DOHH2 (cell line): Measurements from ENCODE around the gene TEKTIP1.

Experiments
- CTCF ChIP-seq: fragments of 200-600 bp; sonication (generic); IDR thresholded peaks from one replicate; pipeline ENCODE4 v1.5.1; 2014; ENCODE audit warnings: antibody characterized with exemption, mild to moderate bottlenecking, low read depth, low read length; ENCODE audit not compliant: poor library complexity, severe bottlenecking
- EZH2phosphoT487 ChIP-seq: fragments of 200-600 bp; sonication (generic); IDR thresholded peaks from 2 replicates; pipeline ENCODE4 v1.6.1; 2017; ENCODE audit warnings: borderline replicate concordance, mild to moderate bottlenecking, antibody characterized with exemption, low read length, moderate library complexity, mixed read lengths

- TF ChIP-seq CTCF (no peak), EZH2phosphoT487 (no peak)
Measured at GRCh38 chr19:3517638-3518037, 21.3 kb upstream of the TEKTIP1 start.
